GM21717 (cell line): ENCODE data around the gene EXPH5.
A peak's percentile ranks its signal among the peaks of the same experiment; 100 is the strongest.
"Not testable (repeated sequence)": the region's sequence is repeated elsewhere in the genome, so short reads cannot be mapped to it uniquely, and the experiment has no call there.

Experiments
- ATAC-seq: cut with Tn5 transposase; IDR thresholded peaks from one replicate; pipeline ENCODE4 v1.9.1; 2021; ENCODE audit warnings: mild to moderate bottlenecking, moderate library complexity; ENCODE audit not compliant: unreplicated experiment

The EXPH5 gene, protein sequence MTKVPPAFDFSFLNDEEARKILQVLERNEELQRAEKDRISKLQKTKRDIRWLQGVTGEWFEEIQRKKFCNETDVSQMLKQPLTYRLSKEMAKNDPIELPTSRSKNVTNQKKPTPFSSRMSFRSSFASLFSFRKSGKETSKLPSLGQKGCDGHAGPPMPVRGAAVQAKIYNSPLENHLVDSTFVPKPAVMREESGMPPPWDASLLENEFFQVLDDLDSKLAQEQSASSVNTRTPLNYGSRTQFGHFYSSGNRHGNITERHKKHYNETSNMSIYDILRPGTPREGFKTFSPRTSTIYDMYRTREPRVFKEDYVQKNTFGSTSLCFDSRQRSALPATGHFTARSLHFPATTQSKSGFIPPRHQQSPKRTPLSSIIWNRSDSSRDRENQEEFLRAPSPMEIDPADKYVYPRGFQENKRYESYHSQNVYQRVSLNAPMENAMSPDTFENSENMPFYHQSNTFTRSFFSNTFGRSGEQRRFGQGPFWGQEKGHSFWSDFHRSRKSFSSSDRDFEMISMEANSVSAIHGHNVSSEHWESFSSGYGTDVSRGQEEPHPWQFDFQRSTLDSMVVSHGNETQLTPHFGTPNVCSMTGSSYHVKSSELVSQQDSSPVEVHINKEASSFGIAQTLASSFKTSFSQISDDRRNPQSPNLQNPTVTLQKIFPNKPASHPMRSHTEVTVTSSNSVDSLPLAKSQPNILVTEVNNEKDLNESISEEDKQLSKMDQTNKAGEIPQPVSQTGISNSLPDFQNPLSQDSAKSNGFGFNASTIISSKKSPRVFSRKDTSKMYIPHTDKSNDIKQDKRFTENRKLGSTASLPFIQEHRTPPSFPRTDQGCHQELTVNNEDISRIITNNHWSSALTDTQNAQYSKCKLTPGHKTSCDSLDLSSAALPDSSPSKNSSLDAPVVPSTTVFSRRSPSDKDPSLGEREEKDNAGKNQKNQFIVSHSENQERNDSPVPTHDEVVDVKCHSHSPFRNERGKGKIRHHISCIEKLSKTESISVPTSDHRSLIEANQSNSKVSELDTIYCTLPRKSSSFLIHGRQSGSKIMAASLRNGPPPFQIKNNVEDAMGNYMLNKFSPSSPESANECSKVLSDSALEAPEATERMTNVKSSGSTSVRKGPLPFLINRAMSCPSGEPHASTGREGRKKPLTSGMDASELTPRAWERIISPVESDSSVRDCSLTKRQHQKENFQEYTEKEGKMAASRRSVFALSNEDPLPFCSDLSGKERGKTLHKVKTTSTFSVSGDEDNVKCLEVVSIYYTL (N-terminal part only)

DNA sequence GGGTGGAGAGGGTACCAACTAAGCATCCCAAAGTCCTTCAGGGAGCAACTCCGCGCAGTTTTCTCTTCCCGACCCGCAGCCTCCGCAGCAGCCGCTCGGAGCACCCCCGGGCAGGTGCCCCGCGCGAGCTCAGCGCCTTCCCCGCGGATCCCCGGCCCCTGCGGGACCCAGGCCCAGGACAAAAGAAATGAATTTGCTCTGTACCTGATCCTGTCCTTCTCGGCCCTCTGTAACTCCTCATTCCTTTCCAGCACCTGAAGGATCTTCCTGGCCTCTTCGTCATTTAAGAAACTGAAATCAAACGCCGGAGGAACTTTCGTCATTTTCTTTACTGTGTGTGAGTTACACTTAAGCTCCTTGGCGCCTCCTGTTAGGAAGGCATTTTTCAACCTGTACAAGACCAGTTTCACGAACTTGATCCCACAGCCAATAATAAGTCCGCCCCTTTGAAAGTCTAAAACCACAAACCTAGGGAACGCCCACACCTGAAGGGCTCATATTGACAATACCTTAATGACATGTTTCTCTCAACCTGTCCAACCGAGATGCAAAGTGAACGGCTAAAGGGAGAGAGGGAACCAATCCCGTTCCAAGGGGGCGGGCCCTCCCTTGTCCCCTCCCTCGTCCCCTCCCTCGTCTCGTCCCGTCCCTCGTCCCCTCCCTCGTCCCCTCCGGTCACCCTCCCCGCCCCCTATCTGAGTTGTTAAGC lies at the start of gene EXPH5:
EXPH5 (minus strand) TSS at position 555 of the 709 bp plus-strand sequence; CDS start at position 323, 232 bp downstream.
- ATAC-seq = peak; percentile 95

DNA sequence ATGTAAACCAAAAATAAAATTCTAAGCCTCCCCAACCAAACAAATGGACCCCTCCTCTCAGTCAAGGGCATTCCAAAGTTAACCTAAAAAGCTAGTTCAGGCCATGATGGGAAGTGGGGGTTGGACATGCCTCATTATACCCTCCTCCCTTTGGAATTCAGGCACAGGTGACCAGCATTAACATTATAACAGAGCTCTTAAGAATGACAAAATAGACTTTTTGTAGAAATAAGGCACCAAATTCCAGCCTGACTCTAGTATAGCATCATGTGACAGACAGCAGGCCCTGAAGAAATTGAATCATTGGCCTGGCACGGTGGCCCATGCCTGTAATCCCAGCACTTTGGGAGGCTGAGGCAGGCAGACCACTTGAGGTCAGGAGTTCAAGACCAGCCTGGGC lies 48.2 kb upstream of the EXPH5 start:
- not testable (repeated sequence) for ATAC-seq

DNA sequence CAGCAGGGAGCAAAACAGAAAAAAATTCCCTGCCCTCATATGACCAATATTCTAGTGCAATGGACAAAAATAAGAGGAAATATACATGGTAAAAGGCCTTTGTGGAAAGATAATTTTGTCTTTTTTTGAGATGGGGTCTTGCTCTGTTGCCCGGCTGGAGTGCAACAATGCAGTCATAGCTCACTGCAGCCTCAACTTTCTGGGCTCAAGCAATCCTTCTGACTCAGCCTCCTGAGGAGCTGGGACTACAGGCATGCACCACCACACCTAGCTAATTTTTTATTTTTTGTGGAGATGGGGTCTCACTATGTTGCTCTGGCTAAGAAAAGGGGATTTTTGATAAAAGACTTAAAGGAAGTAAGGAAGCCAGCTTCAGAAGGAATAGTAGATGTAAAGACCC lies 45.6 kb upstream of the EXPH5 start:
- no peak for ATAC-seq

- ATAC-seq = no peak
Measured at GRCh38 chr11:108636222-108636621, 42.7 kb upstream of the EXPH5 start.

- ATAC-seq = no peak
Measured at GRCh38 chr11:108635106-108635505, 41.5 kb upstream of the EXPH5 start.

- ATAC-seq = no peak
Measured at GRCh38 chr11:108632041-108632704, 38.6 kb upstream of the EXPH5 start.

- no peak for ATAC-seq
Measured at GRCh38 chr11:108629274-108629673, 35.7 kb upstream of the EXPH5 start.

DNA sequence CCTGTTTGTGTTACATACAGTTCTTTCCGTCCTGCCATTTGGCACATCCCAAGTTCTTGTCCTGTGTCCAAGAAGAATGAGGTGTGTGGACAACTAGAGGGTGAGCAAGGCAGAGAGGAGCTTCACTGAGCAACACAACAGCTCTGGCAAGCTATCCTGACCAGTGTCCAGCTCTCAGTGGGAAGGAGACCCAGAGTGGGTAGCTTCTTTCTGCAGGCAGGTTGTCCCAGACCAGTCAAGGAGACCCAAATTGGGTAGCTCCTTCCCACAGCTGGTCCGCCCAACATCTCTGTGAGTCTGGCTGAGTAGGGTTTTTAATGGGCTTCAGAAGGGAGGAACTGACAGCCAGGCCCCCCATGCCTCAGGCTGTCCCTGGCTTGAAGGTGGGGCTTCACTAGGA lies 35.2 kb upstream of the EXPH5 start:
- ATAC-seq = no peak

GRCh38 chr11:108628326-108628725 lies 34.8 kb upstream of the EXPH5 start:
- no peak for ATAC-seq

GRCh38 chr11:108624196-108624925 lies 30.8 kb upstream of the EXPH5 start:
- ATAC-seq = no peak

GRCh38 chr11:108622341-108622740 lies 28.8 kb upstream of the EXPH5 start:
- no peak for ATAC-seq

GRCh38 chr11:108620958-108621772 lies 27.6 kb upstream of the EXPH5 start:
- peak; percentile 89 for ATAC-seq

DNA sequence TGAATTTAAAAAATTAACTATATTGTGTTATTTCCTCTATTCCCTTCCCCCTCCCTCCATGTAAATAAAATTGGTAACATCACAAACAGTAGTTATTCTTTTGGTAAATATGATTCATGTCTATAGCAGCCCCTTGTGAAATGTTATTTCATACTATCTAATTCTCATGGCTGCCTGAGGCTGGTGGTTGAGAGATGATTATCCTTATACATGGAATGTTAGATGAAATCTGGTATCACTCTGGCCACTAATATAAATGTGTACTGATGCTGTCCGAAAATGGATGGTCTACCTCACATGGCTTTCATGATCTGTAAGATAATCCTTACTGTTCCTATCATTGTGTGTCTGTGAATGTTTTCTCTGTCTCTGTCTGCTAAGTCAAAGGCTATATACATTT lies 25.0 kb upstream of the EXPH5 start:
- ATAC-seq = no peak

DNA sequence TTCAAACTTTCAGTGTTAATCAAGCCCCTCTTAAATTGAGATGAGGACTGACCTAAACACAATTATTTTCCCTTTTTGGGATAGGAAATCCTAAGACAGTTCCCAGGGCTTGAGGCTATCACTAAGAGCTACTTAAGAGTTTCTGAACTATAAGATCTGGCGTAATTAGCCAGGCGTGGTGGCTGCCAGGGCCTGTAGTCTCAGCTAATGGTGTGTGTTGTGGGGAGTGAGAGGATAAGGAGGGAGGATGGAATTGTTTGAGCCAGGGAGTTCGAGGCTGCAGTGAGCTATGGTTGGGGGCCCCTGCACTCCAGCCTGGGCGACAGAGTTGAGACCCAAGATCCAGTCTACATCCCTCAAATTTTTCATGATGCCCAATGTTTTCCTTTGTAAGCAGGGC lies 23.5 kb upstream of the EXPH5 start:
- no peak for ATAC-seq

DNA sequence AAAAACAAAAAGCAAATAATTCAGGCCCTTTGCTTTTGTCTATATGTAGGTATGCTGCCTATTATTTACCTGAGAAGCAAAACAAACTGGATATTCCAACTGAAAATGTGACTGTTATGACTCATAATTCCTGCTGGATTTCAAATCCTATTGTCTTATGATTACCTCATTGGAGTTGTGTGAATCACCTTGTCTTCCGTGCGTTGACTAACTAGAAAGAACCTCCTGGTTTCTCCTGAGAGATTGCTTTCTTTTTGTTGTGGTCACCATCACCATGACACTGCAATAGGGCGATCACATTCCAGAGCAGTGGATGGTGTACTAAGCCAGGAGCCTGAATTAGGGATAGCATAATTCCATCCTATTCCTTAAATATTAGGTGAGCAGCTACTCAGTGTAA lies 23.0 kb upstream of the EXPH5 start:
- ATAC-seq = no peak

- ATAC-seq = no peak
Measured at GRCh38 chr11:108614086-108614485, 20.5 kb upstream of the EXPH5 start.

- no peak for ATAC-seq
Measured at GRCh38 chr11:108609682-108610081, 16.1 kb upstream of the EXPH5 start.

DNA sequence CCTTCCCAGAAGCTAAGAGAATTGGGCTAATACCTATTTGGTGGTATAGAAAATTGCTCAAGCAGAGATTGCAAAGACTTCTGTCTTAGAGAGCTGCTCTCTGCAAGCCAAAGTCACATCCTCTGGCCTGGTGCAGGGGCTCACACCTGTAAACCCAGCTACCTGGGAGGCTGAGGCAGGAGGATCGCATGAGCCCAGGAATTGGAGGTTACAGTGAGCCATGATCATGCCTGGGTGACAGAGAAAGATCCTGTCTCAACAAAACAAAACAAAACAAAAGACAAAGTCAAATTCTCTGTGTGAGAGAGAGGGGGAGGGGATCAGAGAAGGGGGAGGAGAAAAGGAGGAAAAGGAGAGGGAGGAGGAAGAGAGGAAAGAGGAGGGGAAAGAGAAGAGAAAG lies 15.0 kb upstream of the EXPH5 start:
- no peak for ATAC-seq
